ENCODE measurements around the gene CDC42BPA. TPM values are rescaled to one million over a fixed set of nuclear protein-coding genes. Genes with fewer than 3 reads are reported as not detected.

CDC42BPA gene
- polyA plus RNA-seq, 4 donors: 10.8 to 19.9 (median 13.8) TPM

GRCh38 chr1:226948996-226949395 is 369.3 kb downstream of the CDC42BPA start:
- no peak overlapping the region for H3K27ac ChIP-seq (ENCODE audit: low read depth in 1 of 3, low read length in 2 of 3)
- peaks cover 0 to 4% of the 10 kb centered on the region in 2 donors for H3K9me3 ChIP-seq (ENCODE audit: control insufficient read depth in 2 of 2, insufficient read depth in 1 of 2, low read depth in 1 of 2, low read length in 1 of 2)
- WGBS, 3 donors: 93 to 95% (median 93%) methylated on average over 15 of the region's 15 CpGs
- peaks cover 6 to 21% (median 8%) of the 10 kb centered on the region in 3 donors for H3K4me1 ChIP-seq (ENCODE audit: control insufficient read depth in 3 of 3, insufficient read depth in 2 of 3, low read depth in 1 of 3, low read length in 2 of 3)
- no peaks in the 10 kb centered on the region for H3K27me3 ChIP-seq (ENCODE audit: control insufficient read depth in 3 of 3, insufficient read depth in 3 of 3, low read length in 3 of 3)
- no peak overlapping the region for H3K4me3 ChIP-seq (ENCODE audit: low read depth in 1 of 3, low read length in 3 of 3)
- DNase-seq (no peak), FAIRE-seq (no peak)
- H3K36me3 ChIP-seq (ENCODE audit: control insufficient read depth in 3 of 3, insufficient read depth in 2 of 3, low read depth in 1 of 3, low read length in 3 of 3): peaks cover 0 to 6% (median 0%) of the 10 kb centered on the region in 3 donors

- Histone ChIP-seq H3K4me3 (ENCODE audit: low read depth in 1 of 3, low read length in 3 of 3) (no peak overlapping the region), H3K9me3 (ENCODE audit: control insufficient read depth in 2 of 2, insufficient read depth in 1 of 2, low read depth in 1 of 2, low read length in 1 of 2) (peaks cover 0 to 4% of the 10 kb centered on the region in 2 donors), H3K4me1 (ENCODE audit: control insufficient read depth in 3 of 3, insufficient read depth in 2 of 3, low read depth in 1 of 3, low read length in 2 of 3) (peaks cover 10 to 25% (median 12%) of the 10 kb centered on the region in 3 donors), H3K27ac (ENCODE audit: low read depth in 1 of 3, low read length in 2 of 3) (no peak overlapping the region), H3K36me3 (ENCODE audit: control insufficient read depth in 3 of 3, insufficient read depth in 2 of 3, low read depth in 1 of 3, low read length in 3 of 3) (peaks cover 0 to 6% (median 0%) of the 10 kb centered on the region in 3 donors), H3K27me3 (ENCODE audit: control insufficient read depth in 3 of 3, insufficient read depth in 3 of 3, low read length in 3 of 3) (no peaks in the 10 kb centered on the region)
- no peak for FAIRE-seq
- 92 to 94% (median 94%) methylated on average over 6 of the region's 6 CpGs for WGBS, 3 donors
- no peak for DNase-seq
These were observed 369.8 kb downstream of the CDC42BPA start for GRCh38 chr1:226948480-226948879.

GRCh38 chr1:226948051-226948450 is 370.2 kb downstream of the CDC42BPA start:
- DNase-seq (no peak), FAIRE-seq (no peak)
- H3K4me1 ChIP-seq (ENCODE audit: control insufficient read depth in 3 of 3, insufficient read depth in 2 of 3, low read depth in 1 of 3, low read length in 2 of 3): peaks cover 10 to 28% (median 12%) of the 10 kb centered on the region in 3 donors
- peaks cover 0 to 6% (median 0%) of the 10 kb centered on the region in 3 donors for H3K36me3 ChIP-seq (ENCODE audit: control insufficient read depth in 3 of 3, insufficient read depth in 2 of 3, low read depth in 1 of 3, low read length in 3 of 3)
- 90 to 95% (median 93%) methylated on average over 2 of the region's 2 CpGs for WGBS, 3 donors
- no peaks in the 10 kb centered on the region for H3K27me3 ChIP-seq (ENCODE audit: control insufficient read depth in 3 of 3, insufficient read depth in 3 of 3, low read length in 3 of 3)
- no peak overlapping the region for H3K4me3 ChIP-seq (ENCODE audit: low read depth in 1 of 3, low read length in 3 of 3)
- no peak overlapping the region for H3K27ac ChIP-seq (ENCODE audit: low read depth in 1 of 3, low read length in 2 of 3)
- peaks cover 0 to 4% of the 10 kb centered on the region in 2 donors for H3K9me3 ChIP-seq (ENCODE audit: control insufficient read depth in 2 of 2, insufficient read depth in 1 of 2, low read depth in 1 of 2, low read length in 1 of 2)

GRCh38 chr1:226946841-226947240 is 371.5 kb downstream of the CDC42BPA start:
- DNase-seq: peak in 1 of 2 donors; percentile 18
- Histone ChIP-seq H3K27me3 (ENCODE audit: control insufficient read depth in 3 of 3, insufficient read depth in 3 of 3, low read length in 3 of 3) (no peaks in the 10 kb centered on the region), H3K36me3 (ENCODE audit: control insufficient read depth in 3 of 3, insufficient read depth in 2 of 3, low read depth in 1 of 3, low read length in 3 of 3) (peaks cover 0 to 6% (median 0%) of the 10 kb centered on the region in 3 donors), H3K4me1 (ENCODE audit: control insufficient read depth in 3 of 3, insufficient read depth in 2 of 3, low read depth in 1 of 3, low read length in 2 of 3) (peaks cover 10 to 29% (median 12%) of the 10 kb centered on the region in 3 donors), H3K4me3 (ENCODE audit: low read depth in 1 of 3, low read length in 3 of 3) (no peak overlapping the region), H3K9me3 (ENCODE audit: control insufficient read depth in 2 of 2, insufficient read depth in 1 of 2, low read depth in 1 of 2, low read length in 1 of 2) (peaks cover 0 to 4% of the 10 kb centered on the region in 2 donors), H3K27ac (ENCODE audit: low read depth in 1 of 3, low read length in 2 of 3) (peak overlapping the region in 1 of 3 donors; percentile 85)
- FAIRE-seq: no peak
- WGBS, 3 donors: 28 to 59% (median 36%) methylated on average over 3 of the region's 3 CpGs

- no peak for FAIRE-seq
- peaks cover 0 to 6% (median 0%) of the 10 kb centered on the region in 3 donors for H3K36me3 ChIP-seq (ENCODE audit: control insufficient read depth in 3 of 3, insufficient read depth in 2 of 3, low read depth in 1 of 3, low read length in 3 of 3)
- peaks cover 12 to 33% (median 12%) of the 10 kb centered on the region in 3 donors for H3K4me1 ChIP-seq (ENCODE audit: control insufficient read depth in 3 of 3, insufficient read depth in 2 of 3, low read depth in 1 of 3, low read length in 2 of 3)
- H3K9me3 ChIP-seq (ENCODE audit: control insufficient read depth in 2 of 2, insufficient read depth in 1 of 2, low read depth in 1 of 2, low read length in 1 of 2): peaks cover 0 to 4% of the 10 kb centered on the region in 2 donors
- peak overlapping the region; percentile 68 to 85 (median 71) for H3K27ac ChIP-seq (ENCODE audit: low read depth in 1 of 3, low read length in 2 of 3)
- no peak for DNase-seq
- WGBS, 3 donors: 38 to 73% (median 57%) methylated on average over 9 of the region's 9 CpGs
- H3K4me3 ChIP-seq (ENCODE audit: low read depth in 1 of 3, low read length in 3 of 3): no peak overlapping the region
- H3K27me3 ChIP-seq (ENCODE audit: control insufficient read depth in 3 of 3, insufficient read depth in 3 of 3, low read length in 3 of 3): no peaks in the 10 kb centered on the region
These were observed 372.0 kb downstream of the CDC42BPA start for GRCh38 chr1:226946285-226946684.

- Histone ChIP-seq H3K27ac (ENCODE audit: low read depth in 1 of 3, low read length in 2 of 3) (peak overlapping the region; percentile 68 to 85 (median 71)), H3K4me3 (ENCODE audit: low read depth in 1 of 3, low read length in 3 of 3) (no peak overlapping the region), H3K4me1 (ENCODE audit: control insufficient read depth in 3 of 3, insufficient read depth in 2 of 3, low read depth in 1 of 3, low read length in 2 of 3) (peaks cover 12 to 37% (median 15%) of the 10 kb centered on the region in 3 donors), H3K9me3 (ENCODE audit: control insufficient read depth in 2 of 2, insufficient read depth in 1 of 2, low read depth in 1 of 2, low read length in 1 of 2) (peaks cover 0 to 4% of the 10 kb centered on the region in 2 donors), H3K36me3 (ENCODE audit: control insufficient read depth in 3 of 3, insufficient read depth in 2 of 3, low read depth in 1 of 3, low read length in 3 of 3) (peaks cover 0 to 11% (median 0%) of the 10 kb centered on the region in 3 donors), H3K27me3 (ENCODE audit: control insufficient read depth in 3 of 3, insufficient read depth in 3 of 3, low read length in 3 of 3) (no peaks in the 10 kb centered on the region)
- no peak for FAIRE-seq
- DNase-seq: peak in 1 of 2 donors; percentile 10
- WGBS, 3 donors: 18 to 60% (median 33%) methylated on average over 8 of the region's 8 CpGs
These were observed 372.4 kb downstream of the CDC42BPA start for GRCh38 chr1:226945858-226946245.

GRCh38 chr1:226945106-226945857 is 373.0 kb downstream of the CDC42BPA start:
- Histone ChIP-seq H3K36me3 (ENCODE audit: control insufficient read depth in 3 of 3, insufficient read depth in 2 of 3, low read depth in 1 of 3, low read length in 3 of 3) (peaks cover 0 to 11% (median 0%) of the 10 kb centered on the region in 3 donors), H3K27me3 (ENCODE audit: control insufficient read depth in 3 of 3, insufficient read depth in 3 of 3, low read length in 3 of 3) (no peaks in the 10 kb centered on the region), H3K4me3 (ENCODE audit: low read depth in 1 of 3, low read length in 3 of 3) (no peak overlapping the region), H3K4me1 (ENCODE audit: control insufficient read depth in 3 of 3, insufficient read depth in 2 of 3, low read depth in 1 of 3, low read length in 2 of 3) (peaks cover 12 to 39% (median 15%) of the 10 kb centered on the region in 3 donors), H3K27ac (ENCODE audit: low read depth in 1 of 3, low read length in 2 of 3) (peak overlapping the region; percentile 68 to 85 (median 71)), H3K9me3 (ENCODE audit: control insufficient read depth in 2 of 2, insufficient read depth in 1 of 2, low read depth in 1 of 2, low read length in 1 of 2) (peaks cover 0 to 4% of the 10 kb centered on the region in 2 donors)
- FAIRE-seq (no peak), DNase-seq (peak; percentile 87 to 94)
- 12 to 48% (median 27%) methylated on average over 19 of the region's 19 CpGs for WGBS, 3 donors

- peaks cover 0 to 4% of the 10 kb centered on the region in 2 donors for H3K9me3 ChIP-seq (ENCODE audit: control insufficient read depth in 2 of 2, insufficient read depth in 1 of 2, low read depth in 1 of 2, low read length in 1 of 2)
- FAIRE-seq (no peak), DNase-seq (no peak)
- WGBS, 3 donors: 40 to 70% (median 49%) methylated on average over 2 of the region's 2 CpGs
- H3K36me3 ChIP-seq (ENCODE audit: control insufficient read depth in 3 of 3, insufficient read depth in 2 of 3, low read depth in 1 of 3, low read length in 3 of 3): peaks cover 0 to 6% (median 0%) of the 10 kb centered on the region in 3 donors
- no peak overlapping the region for H3K4me3 ChIP-seq (ENCODE audit: low read depth in 1 of 3, low read length in 3 of 3)
- peaks cover 12 to 39% (median 15%) of the 10 kb centered on the region in 3 donors for H3K4me1 ChIP-seq (ENCODE audit: control insufficient read depth in 3 of 3, insufficient read depth in 2 of 3, low read depth in 1 of 3, low read length in 2 of 3)
- peak overlapping the region in 2 of 3 donors; percentile 16 to 85 for H3K27ac ChIP-seq (ENCODE audit: low read depth in 1 of 3, low read length in 2 of 3)
- no peaks in the 10 kb centered on the region for H3K27me3 ChIP-seq (ENCODE audit: control insufficient read depth in 3 of 3, insufficient read depth in 3 of 3, low read length in 3 of 3)
These were observed 374.4 kb downstream of the CDC42BPA start for GRCh38 chr1:226943927-226944326.
